Measurements from ENCODE around the gene PGS1. TPM values are rescaled to one million over a fixed set of nuclear protein-coding genes. Genes with fewer than 3 reads are reported as not detected.
A peak's percentile ranks its signal among the peaks of the same experiment; 100 is the strongest.

Gene PGS1
- total and polyA plus RNA-seq, 8 donors, result 42.9 to 83.6 (median 58.7) TPM

- no peaks in the 10 kb centered on the region for H3K9me3 ChIP-seq
- peak; percentile 84 for ATAC-seq
- no peaks in the 10 kb centered on the region for H3K27me3 ChIP-seq
- H3K36me3 ChIP-seq, result peaks cover 0 to 81% of the 10 kb centered on the region in 2 donors
- H3K4me1 ChIP-seq, result peaks cover 15 to 96% of the 10 kb centered on the region in 2 donors
- peak overlapping the region in 1 of 2 donors; percentile 93 for H3K27ac ChIP-seq
- peak; percentile 99 for TF ChIP-seq CTCF (IDR thresholded peaks at IDR 0.05)
- H3K4me3 ChIP-seq, result no peak overlapping the region
- peak; percentile 55 to 92 (median 80) for DNase-seq
- intact Hi-C loops (cut with DNase I), result loop anchor here in 1 of 2 donors (5.0 to 10.0 kb wide), 2 partner anchors 59 to 167 kb away; partner anchors contain the start of gene SOCS3
These were observed 43.3 kb downstream of the PGS1 start for GRCh38 chr17:78421534-78422266.

DNA sequence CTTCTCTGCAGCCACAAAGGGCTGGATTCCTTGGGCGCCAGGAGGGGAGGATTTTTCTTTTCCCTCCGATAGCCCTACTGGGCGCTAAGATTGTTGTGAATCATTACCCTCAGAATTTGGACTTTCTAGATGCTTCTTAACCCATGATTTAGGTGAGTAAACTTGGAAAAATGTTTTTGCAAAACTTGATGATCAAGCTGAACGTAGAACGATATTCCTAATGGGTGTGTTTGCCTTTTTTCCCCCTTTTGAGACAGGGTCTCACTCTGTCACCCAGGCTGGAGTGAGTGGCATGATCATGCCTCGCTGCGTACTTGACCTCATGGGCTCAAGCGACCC, 43.8 kb downstream of the PGS1 start:
- H3K4me3 ChIP-seq, result no peak overlapping the region
- H3K4me1 ChIP-seq, result peaks cover 11 to 91% of the 10 kb centered on the region in 2 donors
- intact Hi-C loops (cut with DNase I), result loop anchor here in 1 of 2 donors (5.0 to 10.0 kb wide), 2 partner anchors 60 to 167 kb away; partner anchors contain the start of gene SOCS3
- H3K9me3 ChIP-seq, result no peaks in the 10 kb centered on the region
- no peak overlapping the region for H3K27ac ChIP-seq
- DNase-seq (no peak), ATAC-seq (no peak)
- H3K27me3 ChIP-seq, result no peaks in the 10 kb centered on the region
- H3K36me3 ChIP-seq, result peaks cover 0 to 86% of the 10 kb centered on the region in 2 donors
- peak; percentile 10 to 29 for TF ChIP-seq CTCF (IDR thresholded peaks at IDR 0.05)

GRCh38 chr17:78422872-78423588, 44.6 kb downstream of the PGS1 start:
- Histone ChIP-seq H3K4me1 (peaks cover 7 to 85% of the 10 kb centered on the region in 2 donors), H3K27ac (no peak overlapping the region), H3K36me3 (peaks cover 0 to 94% of the 10 kb centered on the region in 2 donors), H3K27me3 (no peaks in the 10 kb centered on the region), H3K9me3 (no peaks in the 10 kb centered on the region), H3K4me3 (no peak overlapping the region)
- no peak for TF ChIP-seq CTCF (IDR thresholded peaks at IDR 0.05)
- ATAC-seq (no peak), DNase-seq (no peak)
- intact Hi-C loops (cut with DNase I), result loop anchor here in 1 of 2 donors (5.0 to 10.0 kb wide), 2 partner anchors 61 to 168 kb away; partner anchors contain the start of gene SOCS3

DNA sequence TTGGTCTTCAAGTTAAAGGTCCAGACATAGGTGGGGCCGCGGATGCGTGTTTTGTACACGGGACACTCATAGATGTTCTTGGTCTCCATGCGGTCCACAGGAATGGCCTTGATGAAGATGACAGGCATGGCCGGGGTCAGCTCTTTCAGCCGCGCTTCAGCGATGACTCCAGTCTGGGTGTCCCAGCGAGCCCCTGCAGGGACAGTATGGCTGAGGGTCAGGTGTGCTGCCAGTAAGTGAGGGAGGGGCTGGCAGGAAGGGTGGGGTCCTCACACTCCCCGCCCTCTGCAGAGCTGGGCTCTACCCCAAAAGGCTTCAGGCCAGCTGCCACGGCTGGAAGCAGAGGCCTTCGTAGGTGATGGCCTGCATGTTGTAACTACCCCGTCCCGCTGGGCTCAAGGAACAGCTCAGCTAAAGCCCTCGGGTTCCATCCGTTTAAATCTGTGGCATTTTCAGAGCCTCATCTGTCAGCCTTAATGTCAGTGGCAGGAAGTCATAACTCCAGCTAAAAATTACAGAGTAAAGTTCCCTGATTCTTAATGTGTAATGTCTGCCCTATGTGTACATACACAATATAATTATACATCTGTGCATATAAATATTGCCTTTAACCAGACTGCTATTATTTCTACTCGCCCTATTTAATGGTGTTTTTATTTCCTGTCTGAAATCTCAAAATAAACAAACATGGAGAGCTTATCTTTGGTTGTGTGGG, 45.7 kb downstream of the PGS1 start:
- H3K9me3 ChIP-seq, result no peaks in the 10 kb centered on the region
- H3K27me3 ChIP-seq, result no peaks in the 10 kb centered on the region
- TF ChIP-seq CTCF (IDR thresholded peaks at IDR 0.05), result no peak
- H3K4me3 ChIP-seq, result no peak overlapping the region
- intact Hi-C loops (cut with DNase I), result loop anchor here in 1 of 2 donors (5.0 to 10.0 kb wide), 2 partner anchors 62 to 169 kb away; partner anchors contain the start of gene SOCS3
- DNase-seq, result no peak
- ATAC-seq, result no peak
- H3K36me3 ChIP-seq, result peaks cover 0 to 100% of the 10 kb centered on the region in 2 donors
- peaks cover 3 to 83% of the 10 kb centered on the region in 2 donors for H3K4me1 ChIP-seq
- H3K27ac ChIP-seq, result no peak overlapping the region

Data from left lung (tissue), 10 donors.